GM12892 (cell line): ENCODE data around the gene GLRA1.
"Not testable (repeated sequence)": the region's sequence is repeated elsewhere in the genome, so short reads cannot be mapped to it uniquely, and the experiment has no call there.

Source experiments
- DNase-seq: peaks from one replicate; pipeline ENCODE4 v3.0.0; 2011; ENCODE audit not compliant: insufficient read length
- FAIRE-seq: peaks from 2 replicates; lab custom pipeline; 2011; peaks lifted over from hg19 to GRCh38; lab: Jason Lieb, UNC
- POLR2A ChIP-seq: IDR thresholded peaks from 2 replicates; pipeline ENCODE4 v1.6.1; 2011; ENCODE audit warnings: low read depth, low read length, control low read depth
- POLR2AphosphoS5 ChIP-seq: IDR thresholded peaks from 2 replicates; pipeline ENCODE4 v1.6.1; 2011; ENCODE audit warnings: low read depth, low read length, control low read depth
- TAF1 ChIP-seq: IDR thresholded peaks from 2 replicates; pipeline ENCODE4 v1.6.1; 2011; ENCODE audit warnings: low read depth, mild to moderate bottlenecking, control low read depth, low read length, borderline replicate concordance

GLRA1 gene

GRCh38 chr5:151799407-151799806 lies 125.2 kb downstream of the GLRA1 start:
- no peak for TF ChIP-seq TAF1
- FAIRE-seq (no peak), DNase-seq (no peak)

DNA sequence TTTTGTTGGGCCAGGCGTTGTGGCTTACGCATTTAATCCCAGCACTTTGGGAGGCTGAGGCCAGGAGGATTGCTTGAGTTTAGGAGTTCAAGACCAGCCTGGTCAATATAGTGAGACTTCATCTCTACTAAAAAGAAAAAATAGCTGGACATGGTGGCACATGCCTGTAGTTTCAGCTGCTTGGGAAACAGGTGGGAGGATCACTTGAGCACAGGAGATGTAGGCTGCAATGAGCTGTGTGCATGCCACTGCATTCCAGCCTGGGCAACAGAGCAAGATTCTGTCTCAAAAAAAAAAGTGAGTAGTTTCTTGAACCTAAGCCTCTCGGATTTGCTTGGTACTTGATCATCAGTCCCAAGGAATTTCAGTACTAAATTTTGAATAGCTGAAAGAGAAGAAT lies 126.0 kb downstream of the GLRA1 start:
- no peak for TF ChIP-seq POLR2AphosphoS5
- TF ChIP-seq POLR2A = no peak
- TF ChIP-seq TAF1 = no peak
- FAIRE-seq (no peak), DNase-seq (no peak)

- DNase-seq (no peak), FAIRE-seq (no peak)
- TF ChIP-seq POLR2A = no peak
- no peak for TF ChIP-seq POLR2AphosphoS5
- TF ChIP-seq TAF1 = no peak
Observed at GRCh38 chr5:151795426-151795825, 129.2 kb downstream of the GLRA1 start.

GRCh38 chr5:151793358-151793757 lies 131.3 kb downstream of the GLRA1 start:
- FAIRE-seq (no peak), DNase-seq (no peak)
- no peak for TF ChIP-seq POLR2AphosphoS5
- TF ChIP-seq POLR2A = no peak
- TF ChIP-seq TAF1 = no peak

- no peak for FAIRE-seq
- DNase-seq = no peak
- no peak for TF ChIP-seq TAF1
- no peak for TF ChIP-seq POLR2AphosphoS5
- no peak for TF ChIP-seq POLR2A
Observed at GRCh38 chr5:151787817-151788216, 136.8 kb downstream of the GLRA1 start.

DNA sequence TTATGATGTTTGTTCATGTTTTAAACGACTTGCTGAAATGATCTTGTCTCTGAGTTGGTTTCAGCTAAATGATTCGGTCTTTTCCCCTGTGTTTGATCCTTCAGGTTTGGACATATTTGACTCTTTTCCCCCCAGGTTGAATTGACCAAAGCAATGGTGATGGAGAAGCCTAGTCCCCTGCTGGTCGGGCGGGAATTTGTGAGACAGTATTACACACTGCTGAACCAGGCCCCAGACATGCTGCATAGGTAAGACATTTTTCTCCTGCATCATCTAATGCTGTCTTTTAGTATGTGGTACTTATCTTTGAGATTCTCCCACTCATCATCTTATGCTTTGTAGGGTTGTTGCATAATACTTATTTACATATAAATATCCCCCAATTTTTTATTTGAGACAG lies 138.2 kb downstream of the GLRA1 start:
- TF ChIP-seq POLR2A (no peak), POLR2AphosphoS5 (no peak; the same call in 1 of the 2 replicates), TAF1 (no peak)
- FAIRE-seq (no peak), DNase-seq (no peak)

- peak; percentile 63 for FAIRE-seq
- no peak for DNase-seq
- TF ChIP-seq POLR2AphosphoS5 (no peak), TAF1 (no peak), POLR2A (no peak)
Observed at GRCh38 chr5:151784141-151784540, 140.5 kb downstream of the GLRA1 start.

- not testable (repeated sequence) for DNase-seq
- peak; percentile 46 for FAIRE-seq
Observed at GRCh38 chr5:151783664-151784063, 141.0 kb downstream of the GLRA1 start.

DNA sequence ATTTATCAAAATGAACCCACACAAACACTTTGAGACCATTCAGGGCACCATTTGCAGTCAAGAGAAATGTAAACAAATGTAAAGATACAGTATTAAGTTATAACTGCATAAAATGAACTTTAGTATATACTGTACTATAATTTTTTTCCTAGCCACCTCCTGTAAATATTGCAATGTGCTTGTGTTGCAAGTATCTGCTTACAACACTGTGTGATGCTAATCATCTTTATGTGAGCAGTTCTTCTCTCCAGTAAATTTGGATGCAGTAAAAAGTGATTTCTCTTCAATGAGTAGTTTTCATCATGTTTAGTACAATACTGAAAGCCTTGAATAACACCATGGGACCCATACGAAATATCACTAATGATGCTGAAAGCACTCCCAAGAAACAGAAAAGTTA lies 143.4 kb downstream of the GLRA1 start:
- TF ChIP-seq TAF1 (no peak), POLR2A (no peak)
- no peak for DNase-seq
- no peak for FAIRE-seq

- TF ChIP-seq POLR2AphosphoS5 = no peak
- TF ChIP-seq TAF1 = no peak
- no peak for TF ChIP-seq POLR2A
- FAIRE-seq (peak; percentile 33), DNase-seq (no peak)
Observed at GRCh38 chr5:151780348-151780747, 144.3 kb downstream of the GLRA1 start.

- DNase-seq = no peak
- FAIRE-seq = peak; percentile 78
Observed at GRCh38 chr5:151779531-151780125, 145.0 kb downstream of the GLRA1 start.

DNA sequence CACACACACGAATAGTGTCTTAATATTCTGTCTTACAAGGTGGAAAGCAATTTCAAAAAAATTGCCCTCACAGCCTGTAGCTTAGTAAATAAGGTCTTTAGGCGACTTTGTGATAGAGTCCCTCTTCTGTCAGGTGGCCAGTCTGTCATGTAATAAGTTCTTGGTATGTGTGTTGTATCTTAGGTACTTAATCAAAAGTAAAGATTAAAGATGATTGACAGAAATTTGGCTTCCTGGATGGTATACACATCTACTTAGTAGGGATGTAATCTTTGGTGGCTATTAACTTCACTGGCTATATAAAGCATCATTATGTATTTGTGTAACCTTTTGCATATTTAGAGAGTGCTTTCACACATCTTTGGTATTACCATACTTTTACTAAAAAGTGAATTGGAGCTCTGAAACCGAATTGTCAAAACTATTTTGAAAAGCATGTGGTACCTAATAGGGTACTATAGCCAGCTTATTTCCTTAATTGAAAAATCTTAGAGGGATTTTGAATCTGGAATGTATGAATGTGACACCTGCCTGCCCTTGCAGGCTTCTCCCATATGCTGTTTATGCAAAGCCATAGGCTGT lies 149.5 kb downstream of the GLRA1 start:
- no peak for FAIRE-seq
- no peak for TF ChIP-seq POLR2AphosphoS5
- no peak for TF ChIP-seq TAF1
- no peak for TF ChIP-seq POLR2A
- no peak for DNase-seq

More at GRCh38 chr5:151779531-151780125, 145.0 kb downstream of the GLRA1 start:
- TF ChIP-seq POLR2A = no peak
- no peak for TF ChIP-seq POLR2AphosphoS5
- no peak for TF ChIP-seq TAF1
